Smooth muscle cell (in vitro differentiated cells): ENCODE data around the gene GRID1. TPM values are rescaled to one million over a fixed set of nuclear protein-coding genes. Genes with fewer than 3 reads are reported as not detected.

ENCODE experiments used
- DNase-seq: peaks from one replicate; lab custom pipeline; 2025; ENCODE audit not compliant: unreplicated experiment; lab: John Stamatoyannopoulos, UW
- H2AFZ ChIP-seq: fragments of 200-600 bp; sonication (generic); 2 replicates; pipeline ENCODE4 v1.6.0; 2016; ENCODE audit warnings: antibody characterized with exemption, low read depth, mild to moderate bottlenecking
- H3F3A ChIP-seq: fragments of 200-600 bp; sonication (generic); 2 replicates; pipeline ENCODE4 v1.6.0; 2017; ENCODE audit warnings: antibody characterized with exemption, low read depth
- H3K27ac ChIP-seq: fragments of 200-600 bp; sonication (generic); 2 replicates; pipeline ENCODE4 v1.5.1; 2016; ENCODE audit warnings: low read depth, mild to moderate bottlenecking
- H3K27me3 ChIP-seq: fragments of 200-600 bp; sonication (generic); 2 replicates; pipeline ENCODE4 v1.6.1; 2016; ENCODE audit warnings: low read depth, mild to moderate bottlenecking
- H3K36me3 ChIP-seq: fragments of 200-600 bp; sonication (generic); 2 replicates; pipeline ENCODE4 v1.5.1; 2016; ENCODE audit warnings: low read depth
- H3K4me1 ChIP-seq: fragments of 200-600 bp; sonication (generic); 2 replicates; pipeline ENCODE4 v1.5.1; 2016; ENCODE audit warnings: low read depth
- H3K4me2 ChIP-seq: fragments of 200-600 bp; sonication (generic); 2 replicates; pipeline ENCODE4 v1.6.0; 2016; ENCODE audit warnings: mild to moderate bottlenecking
- H3K4me3 ChIP-seq: fragments of 200-600 bp; sonication (generic); 2 replicates; pipeline ENCODE4 v1.5.1; 2016; ENCODE audit warnings: mild to moderate bottlenecking
- H3K79me2 ChIP-seq: fragments of 200-600 bp; sonication (generic); 2 replicates; pipeline ENCODE4 v1.6.0; 2016; ENCODE audit warnings: low read depth, mild to moderate bottlenecking
- H3K9ac ChIP-seq: fragments of 200-600 bp; sonication (generic); 2 replicates; pipeline ENCODE4 v1.6.0; 2016; ENCODE audit warnings: low read depth
- H3K9me3 ChIP-seq: fragments of 200-600 bp; sonication (generic); replicated peaks from 2 replicates; pipeline ENCODE4 v1.5.1; 2016; ENCODE audit warnings: low read depth
- H4K20me1 ChIP-seq: fragments of 200-600 bp; sonication (generic); 2 replicates; pipeline ENCODE4 v1.6.0; 2016; ENCODE audit warnings: low read depth
- WGBS: methylation state at CpG from one replicate; pipeline ENCODE4 v1.1.7; 2016; ENCODE audit warnings: low lambda C conversion rate; 5-methylcytosine and 5-hydroxymethylcytosine counted together
- polyA plus RNA-seq: library from polyadenylated mRNA; unstranded; fragments of >200 nt; fragmentation: Nextera tagmentation; extraction: Ambion mirVana; gene quantifications from 2 replicates; pipeline ENCODE4 v1.2.1, GENCODE V29; 2016
- total RNA-seq: library from RNA; depleted of rRNA; stranded (reverse); fragments of >200 nt; gene quantifications from 2 replicates; pipeline ENCODE4 v1.2.3, GENCODE V29; 2014
- TF ChIP-seq, protein P1 (sequence below): fragments of 200-600 bp; sonication (generic); IDR thresholded peaks from 2 replicates; pipeline ENCODE4 v1.5.1; 2017; ENCODE audit warnings: borderline replicate concordance, mild to moderate bottlenecking, antibody characterized with exemption; ENCODE audit not compliant: insufficient read depth, poor library complexity, severe bottlenecking

GRID1 gene
- total and polyA plus RNA-seq, 2 experiments from 2014 or later: 4.4 to 7.4 TPM

GRCh38 chr10:85927952-85928665 lies 438.5 kb downstream of the GRID1 start:
- Histone ChIP-seq H2AFZ (no peak overlapping the region), H3K27me3 (no peaks in the 10 kb centered on the region), H3K79me2 (no peaks in the 10 kb centered on the region), H3K4me1 (peaks cover 3% of the 10 kb centered on the region), H3K4me3 (no peak overlapping the region), H3K9ac (no peak overlapping the region), H3K36me3 (no peaks in the 10 kb centered on the region), H3F3A (peaks cover 9% of the 10 kb centered on the region), H4K20me1 (no peaks in the 10 kb centered on the region), H3K4me2 (peak overlapping the region; percentile 47), H3K27ac (peak overlapping the region; percentile 40), H3K9me3 (no peaks in the 10 kb centered on the region)
- TF ChIP-seq, protein P1, sequence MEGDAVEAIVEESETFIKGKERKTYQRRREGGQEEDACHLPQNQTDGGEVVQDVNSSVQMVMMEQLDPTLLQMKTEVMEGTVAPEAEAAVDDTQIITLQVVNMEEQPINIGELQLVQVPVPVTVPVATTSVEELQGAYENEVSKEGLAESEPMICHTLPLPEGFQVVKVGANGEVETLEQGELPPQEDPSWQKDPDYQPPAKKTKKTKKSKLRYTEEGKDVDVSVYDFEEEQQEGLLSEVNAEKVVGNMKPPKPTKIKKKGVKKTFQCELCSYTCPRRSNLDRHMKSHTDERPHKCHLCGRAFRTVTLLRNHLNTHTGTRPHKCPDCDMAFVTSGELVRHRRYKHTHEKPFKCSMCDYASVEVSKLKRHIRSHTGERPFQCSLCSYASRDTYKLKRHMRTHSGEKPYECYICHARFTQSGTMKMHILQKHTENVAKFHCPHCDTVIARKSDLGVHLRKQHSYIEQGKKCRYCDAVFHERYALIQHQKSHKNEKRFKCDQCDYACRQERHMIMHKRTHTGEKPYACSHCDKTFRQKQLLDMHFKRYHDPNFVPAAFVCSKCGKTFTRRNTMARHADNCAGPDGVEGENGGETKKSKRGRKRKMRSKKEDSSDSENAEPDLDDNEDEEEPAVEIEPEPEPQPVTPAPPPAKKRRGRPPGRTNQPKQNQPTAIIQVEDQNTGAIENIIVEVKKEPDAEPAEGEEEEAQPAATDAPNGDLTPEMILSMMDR: no peak
- 48% methylated on average over 9 of the region's 9 CpGs for WGBS
- no peak for DNase-seq

DNA sequence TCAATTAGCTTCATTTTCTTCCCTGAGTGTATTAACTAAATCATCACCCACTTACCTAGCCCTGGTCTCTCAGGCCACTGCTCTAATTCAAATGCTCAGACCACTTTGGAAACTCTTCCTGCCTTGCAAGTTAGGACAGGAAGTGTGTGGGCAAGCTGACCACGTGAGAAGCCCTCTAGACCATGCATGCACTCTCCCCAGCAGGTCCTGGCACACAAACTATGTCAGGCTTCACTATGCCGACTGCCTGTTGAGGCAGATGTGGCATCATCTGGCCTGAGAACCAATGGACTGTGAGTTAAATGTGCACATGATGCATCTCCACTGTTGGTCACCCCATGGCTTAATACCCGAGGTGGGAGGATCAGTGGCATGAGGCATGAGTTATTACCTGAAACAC lies 439.6 kb downstream of the GRID1 start:
- H3K4me3 ChIP-seq: no peak overlapping the region
- no peak overlapping the region for H3K9ac ChIP-seq
- WGBS: 51% methylated on average over 3 of the region's 3 CpGs
- no peaks in the 10 kb centered on the region for H4K20me1 ChIP-seq
- peak overlapping the region; percentile 21 for H3K4me2 ChIP-seq
- TF ChIP-seq, protein P1: no peak
- H3F3A ChIP-seq: peaks cover 15% of the 10 kb centered on the region
- no peak overlapping the region for H3K27ac ChIP-seq
- DNase-seq: no peak
- no peaks in the 10 kb centered on the region for H3K36me3 ChIP-seq
- peaks cover 3% of the 10 kb centered on the region for H3K4me1 ChIP-seq
- H3K27me3 ChIP-seq: no peaks in the 10 kb centered on the region
- no peaks in the 10 kb centered on the region for H3K9me3 ChIP-seq
- H2AFZ ChIP-seq: no peak overlapping the region
- no peaks in the 10 kb centered on the region for H3K79me2 ChIP-seq

DNA sequence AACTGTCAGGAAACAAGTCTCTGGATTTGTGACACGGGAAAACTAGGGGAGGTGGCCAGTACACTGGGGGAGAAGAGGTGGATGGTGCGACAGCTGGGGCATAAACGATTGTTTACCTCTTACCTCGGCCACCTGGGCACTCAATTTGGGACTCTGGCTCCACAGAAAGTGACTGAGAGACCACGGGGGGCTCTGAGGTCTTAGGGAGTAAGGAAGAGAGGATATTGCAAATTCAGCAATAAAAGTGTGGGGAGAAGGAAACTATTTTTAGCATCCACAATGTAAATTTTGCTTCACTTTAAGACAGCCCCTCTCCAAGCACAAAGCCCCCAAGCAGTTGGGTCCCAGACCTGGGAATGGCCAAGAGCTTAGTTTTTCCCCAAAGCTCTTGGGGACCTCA lies 440.5 kb downstream of the GRID1 start:
- H3K27me3 ChIP-seq: no peaks in the 10 kb centered on the region
- peaks cover 3% of the 10 kb centered on the region for H3K4me1 ChIP-seq
- no peaks in the 10 kb centered on the region for H3K79me2 ChIP-seq
- TF ChIP-seq, protein P1: no peak
- 91% methylated on average over 5 of the region's 5 CpGs for WGBS
- no peaks in the 10 kb centered on the region for H4K20me1 ChIP-seq
- no peak overlapping the region for H3K9ac ChIP-seq
- no peak for DNase-seq
- no peak overlapping the region for H3K27ac ChIP-seq
- no peak overlapping the region for H2AFZ ChIP-seq
- H3F3A ChIP-seq: peaks cover 24% of the 10 kb centered on the region
- no peaks in the 10 kb centered on the region for H3K9me3 ChIP-seq
- H3K36me3 ChIP-seq: no peaks in the 10 kb centered on the region
- H3K4me2 ChIP-seq: no peak overlapping the region
- no peak overlapping the region for H3K4me3 ChIP-seq
